ENCODE results near the gene SRL.

GRCh38 chr16:4139968-4140367 lies 101.9 kb downstream of the SRL start:
- no peak for TF ChIP-seq CTCF (IDR thresholded peaks at IDR 0.05)
- TF ChIP-seq EP300 (IDR thresholded peaks at IDR 0.05) = no peak
- no peak for TF ChIP-seq POLR2A (IDR thresholded peaks at IDR 0.05)

Data from tibial nerve (tissue), 4 donors.